Bronchial epithelial cell (primary cell): ENCODE measurements around the gene GRIA2. TPM values are rescaled to one million over a fixed set of nuclear protein-coding genes. Genes with fewer than 3 reads are reported as not detected.

Experiments used
- DNase-seq: peaks from one replicate; pipeline ENCODE4 v3.0.0-alpha.2; 2010; ENCODE audit warnings: low read depth
- FAIRE-seq: peaks from 2 replicates; lab custom pipeline; 2011; peaks lifted over from hg19 to GRCh38; lab: Jason Lieb, UNC
- H3K27me3 ChIP-seq: 2 replicates; pipeline ENCODE4 v1.5.1; 2011; ENCODE audit warnings: low read length; ENCODE audit not compliant: control insufficient read depth, insufficient read depth
- H3K36me3 ChIP-seq: 2 replicates; pipeline ENCODE4 v1.5.1; 2011; ENCODE audit warnings: low read length; ENCODE audit not compliant: control insufficient read depth, insufficient read depth
- H3K4me3 ChIP-seq: 2 replicates; pipeline ENCODE4 v1.5.1; 2011; ENCODE audit warnings: mild to moderate bottlenecking, low read depth, low read length, control low read depth
- CTCF ChIP-seq: IDR thresholded peaks from 2 replicates; pipeline ENCODE4 v1.5.1; 2011; ENCODE audit warnings: mild to moderate bottlenecking, moderate library complexity, low read length, control low read depth, inconsistent platforms; ENCODE audit not compliant: insufficient read depth, severe bottlenecking
- total RNA-seq: library from RNA; depleted of rRNA; stranded (reverse); fragments of >200 nt; gene quantifications from 2 replicates; pipeline ENCODE4 v1.2.1, GENCODE V29; 2014

Gene GRIA2
- total RNA-seq, 1 donor from 2014 or later, result not detected

- no peak overlapping the region for H3K4me3 ChIP-seq
- TF ChIP-seq CTCF, result no peak
- no peak for DNase-seq
- FAIRE-seq, result no peak
- H3K36me3 ChIP-seq, result no peaks in the 10 kb centered on the region
- no peaks in the 10 kb centered on the region for H3K27me3 ChIP-seq
Measured at GRCh38 chr4:157196046-157196445, 24.5 kb upstream of the GRIA2 start.

GRCh38 chr4:157204634-157205244 is 15.8 kb upstream of the GRIA2 start:
- DNase-seq (no peak), FAIRE-seq (no peak)
- no peaks in the 10 kb centered on the region for H3K27me3 ChIP-seq
- TF ChIP-seq CTCF, result peak; percentile 42
- H3K4me3 ChIP-seq, result no peak overlapping the region
- H3K36me3 ChIP-seq, result no peaks in the 10 kb centered on the region

GRCh38 chr4:157217708-157218107 is 2.8 kb upstream of the GRIA2 start:
- TF ChIP-seq CTCF, result peak; percentile 27
- Histone ChIP-seq H3K4me3 (no peak overlapping the region), H3K27me3 (peaks cover 21% of the 10 kb centered on the region), H3K36me3 (no peaks in the 10 kb centered on the region)
- FAIRE-seq (no peak), DNase-seq (peak; percentile 37)

GRCh38 chr4:157219711-157220370 is 687 bp upstream of the GRIA2 start:
- H3K27me3 ChIP-seq, result peaks cover 25% of the 10 kb centered on the region
- peak; percentile 20 for DNase-seq
- no peak overlapping the region for H3K4me3 ChIP-seq
- no peaks in the 10 kb centered on the region for H3K36me3 ChIP-seq
- no peak for FAIRE-seq
- no peak for TF ChIP-seq CTCF

GRCh38 chr4:157221426-157221894 is 932 bp downstream of the GRIA2 start:
- Histone ChIP-seq H3K36me3 (no peaks in the 10 kb centered on the region), H3K27me3 (peaks cover 23% of the 10 kb centered on the region), H3K4me3 (no peak overlapping the region)
- FAIRE-seq (no peak), DNase-seq (no peak)
- TF ChIP-seq CTCF, result no peak
